AG09309 (cell line): ENCODE measurements around the gene IGFBP6.
A peak's percentile ranks its signal among the peaks of the same experiment; 100 is the strongest.

Experiments used
- DNase-seq: peaks from one replicate; pipeline ENCODE4 v3.0.0-alpha.2; 2010; ENCODE audit warnings: low read depth
- H3K4me3 ChIP-seq: 2 replicates; pipeline ENCODE4 v1.5.1; 2011; ENCODE audit warnings: mild to moderate bottlenecking, low read depth, low read length, moderate library complexity; ENCODE audit not compliant: control insufficient read depth
- CTCF ChIP-seq: IDR thresholded peaks from 2 replicates; pipeline ENCODE4 v1.5.1; 2011; ENCODE audit warnings: mild to moderate bottlenecking, low read depth, low read length, inconsistent platforms; ENCODE audit not compliant: insufficient read depth, control insufficient read depth; ENCODE audit errors: missing control alignments

IGFBP6 gene

GRCh38 chr12:53060064-53060720 lies 37.3 kb upstream of the IGFBP6 start:
- DNase-seq = no peak
- H3K4me3 ChIP-seq = no peak overlapping the region
- TF ChIP-seq CTCF = no peak

GRCh38 chr12:53060721-53061276 lies 36.7 kb upstream of the IGFBP6 start:
- TF ChIP-seq CTCF = no peak
- H3K4me3 ChIP-seq = no peak overlapping the region
- DNase-seq = no peak

- TF ChIP-seq CTCF = peak; percentile 29
- no peak for DNase-seq
- H3K4me3 ChIP-seq = no peak overlapping the region
Observed at GRCh38 chr12:53061404-53062010, 36.0 kb upstream of the IGFBP6 start.

GRCh38 chr12:53062011-53062961 lies 35.2 kb upstream of the IGFBP6 start:
- no peak for DNase-seq
- no peak for TF ChIP-seq CTCF
- H3K4me3 ChIP-seq = no peak overlapping the region

GRCh38 chr12:53062977-53063707 lies 34.3 kb upstream of the IGFBP6 start:
- no peak overlapping the region for H3K4me3 ChIP-seq
- TF ChIP-seq CTCF = no peak
- DNase-seq = no peak
